ENCODE measurements around the gene ENPP6.

ENPP6 gene

DNA sequence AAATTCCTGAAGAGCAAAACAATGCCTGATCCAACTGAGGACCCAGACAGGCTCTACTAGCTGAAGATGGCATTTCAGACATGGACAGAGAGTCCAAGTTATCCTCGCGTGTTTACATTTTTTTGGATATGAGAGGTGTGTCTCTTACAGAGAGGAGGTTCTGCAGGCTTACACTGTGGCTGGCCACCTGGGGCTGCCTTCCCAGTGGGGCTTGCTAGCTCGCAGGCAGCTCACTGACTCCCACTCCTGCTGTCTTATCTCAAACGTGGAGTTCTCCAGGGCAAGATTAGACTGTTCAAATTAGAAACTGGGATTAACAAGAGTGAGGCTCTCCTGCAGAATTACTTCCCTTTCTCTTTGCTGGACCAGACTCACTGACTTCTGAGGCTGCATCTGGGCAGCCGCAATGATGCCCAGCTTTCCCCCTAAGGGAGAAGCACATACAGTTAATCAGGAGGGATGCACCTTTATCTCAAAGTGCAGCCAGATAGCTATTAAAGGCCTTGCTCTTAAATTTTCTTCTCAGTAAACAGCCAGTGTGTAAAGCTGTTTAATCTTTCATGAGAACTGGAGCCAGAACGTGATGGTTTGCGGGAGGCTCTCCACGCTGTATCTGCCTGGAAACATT, 123.0 kb downstream of the ENPP6 start:
- no peak; the same call in 2 of the 3 replicates for ATAC-seq
- TF ChIP-seq ESRRG (CRISPR knock-in tag; IDR thresholded peaks at IDR 0.05), result no peak
- TF ChIP-seq ZC3H10 (CRISPR knock-in tag; IDR thresholded peaks at IDR 0.05), result no peak
- no peak for TF ChIP-seq ZNF70 (CRISPR knock-in tag; IDR thresholded peaks at IDR 0.05)
- TF ChIP-seq SNAI2 (CRISPR knock-in tag; IDR thresholded peaks at IDR 0.05), result no peak
- no peak for TF ChIP-seq ZFP30 (CRISPR knock-in tag; IDR thresholded peaks at IDR 0.05)
- TF ChIP-seq PPARA (CRISPR knock-in tag; IDR thresholded peaks at IDR 0.05; ENCODE audit: borderline replicate concordance), result no peak
- no peak for TF ChIP-seq ARNTL (CRISPR knock-in tag; IDR thresholded peaks at IDR 0.05; ENCODE audit: borderline replicate concordance, low read depth)
- no peak for TF ChIP-seq CSDC2 (CRISPR knock-in tag; IDR thresholded peaks at IDR 0.05)
- TF ChIP-seq TCF4 (CRISPR knock-in tag; IDR thresholded peaks at IDR 0.05; ENCODE audit: borderline replicate concordance), result no peak
- TF ChIP-seq ZNF8 (CRISPR knock-in tag; IDR thresholded peaks at IDR 0.05), result no peak
- TF ChIP-seq, protein P1, sequence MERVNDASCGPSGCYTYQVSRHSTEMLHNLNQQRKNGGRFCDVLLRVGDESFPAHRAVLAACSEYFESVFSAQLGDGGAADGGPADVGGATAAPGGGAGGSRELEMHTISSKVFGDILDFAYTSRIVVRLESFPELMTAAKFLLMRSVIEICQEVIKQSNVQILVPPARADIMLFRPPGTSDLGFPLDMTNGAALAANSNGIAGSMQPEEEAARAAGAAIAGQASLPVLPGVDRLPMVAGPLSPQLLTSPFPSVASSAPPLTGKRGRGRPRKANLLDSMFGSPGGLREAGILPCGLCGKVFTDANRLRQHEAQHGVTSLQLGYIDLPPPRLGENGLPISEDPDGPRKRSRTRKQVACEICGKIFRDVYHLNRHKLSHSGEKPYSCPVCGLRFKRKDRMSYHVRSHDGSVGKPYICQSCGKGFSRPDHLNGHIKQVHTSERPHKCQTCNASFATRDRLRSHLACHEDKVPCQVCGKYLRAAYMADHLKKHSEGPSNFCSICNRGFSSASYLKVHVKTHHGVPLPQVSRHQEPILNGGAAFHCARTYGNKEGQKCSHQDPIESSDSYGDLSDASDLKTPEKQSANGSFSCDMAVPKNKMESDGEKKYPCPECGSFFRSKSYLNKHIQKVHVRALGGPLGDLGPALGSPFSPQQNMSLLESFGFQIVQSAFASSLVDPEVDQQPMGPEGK (CRISPR knock-in tag; IDR thresholded peaks at IDR 0.05; ENCODE audit: borderline replicate concordance), result no peak
- TF ChIP-seq BACH2 (CRISPR knock-in tag; IDR thresholded peaks at IDR 0.05; ENCODE audit: borderline replicate concordance), result no peak
- TF ChIP-seq, protein P2, sequence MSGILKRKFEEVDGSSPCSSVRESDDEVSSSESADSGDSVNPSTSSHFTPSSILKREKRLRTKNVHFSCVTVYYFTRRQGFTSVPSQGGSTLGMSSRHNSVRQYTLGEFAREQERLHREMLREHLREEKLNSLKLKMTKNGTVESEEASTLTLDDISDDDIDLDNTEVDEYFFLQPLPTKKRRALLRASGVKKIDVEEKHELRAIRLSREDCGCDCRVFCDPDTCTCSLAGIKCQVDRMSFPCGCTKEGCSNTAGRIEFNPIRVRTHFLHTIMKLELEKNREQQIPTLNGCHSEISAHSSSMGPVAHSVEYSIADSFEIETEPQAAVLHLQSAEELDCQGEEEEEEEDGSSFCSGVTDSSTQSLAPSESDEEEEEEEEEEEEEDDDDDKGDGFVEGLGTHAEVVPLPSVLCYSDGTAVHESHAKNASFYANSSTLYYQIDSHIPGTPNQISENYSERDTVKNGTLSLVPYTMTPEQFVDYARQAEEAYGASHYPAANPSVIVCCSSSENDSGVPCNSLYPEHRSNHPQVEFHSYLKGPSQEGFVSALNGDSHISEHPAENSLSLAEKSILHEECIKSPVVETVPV (CRISPR knock-in tag; IDR thresholded peaks at IDR 0.05), result no peak
- no peak for TF ChIP-seq OSR1 (CRISPR knock-in tag; IDR thresholded peaks at IDR 0.05)
- no peak for TF ChIP-seq RARB (CRISPR knock-in tag; IDR thresholded peaks at IDR 0.05)
- TF ChIP-seq ZFP3 (CRISPR knock-in tag; IDR thresholded peaks at IDR 0.05), result no peak

DNA sequence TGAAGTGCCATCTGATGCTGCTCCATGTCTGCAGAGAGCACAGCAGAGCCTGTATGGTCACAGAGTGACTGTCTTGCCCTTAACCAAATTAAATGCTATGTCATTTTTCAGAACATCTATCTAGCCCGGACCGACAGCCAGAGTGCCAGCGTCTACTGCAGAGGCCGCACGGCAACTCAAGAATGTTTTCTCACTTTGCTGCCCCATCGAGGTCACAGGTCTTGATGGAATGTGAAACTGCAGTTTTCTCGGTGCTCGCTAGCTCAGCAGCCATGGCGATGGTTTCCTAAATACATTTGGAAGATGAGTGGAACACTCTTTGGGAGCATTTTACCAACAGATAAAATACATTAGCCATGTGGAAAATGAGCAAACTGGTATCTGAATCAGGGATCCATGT, 125.7 kb downstream of the ENPP6 start:
- TF ChIP-seq TOX (CRISPR knock-in tag; IDR thresholded peaks at IDR 0.05; ENCODE audit: borderline replicate concordance), result no peak
- TF ChIP-seq ISL1 (CRISPR knock-in tag; IDR thresholded peaks at IDR 0.05), result no peak
- TF ChIP-seq, protein P3, sequence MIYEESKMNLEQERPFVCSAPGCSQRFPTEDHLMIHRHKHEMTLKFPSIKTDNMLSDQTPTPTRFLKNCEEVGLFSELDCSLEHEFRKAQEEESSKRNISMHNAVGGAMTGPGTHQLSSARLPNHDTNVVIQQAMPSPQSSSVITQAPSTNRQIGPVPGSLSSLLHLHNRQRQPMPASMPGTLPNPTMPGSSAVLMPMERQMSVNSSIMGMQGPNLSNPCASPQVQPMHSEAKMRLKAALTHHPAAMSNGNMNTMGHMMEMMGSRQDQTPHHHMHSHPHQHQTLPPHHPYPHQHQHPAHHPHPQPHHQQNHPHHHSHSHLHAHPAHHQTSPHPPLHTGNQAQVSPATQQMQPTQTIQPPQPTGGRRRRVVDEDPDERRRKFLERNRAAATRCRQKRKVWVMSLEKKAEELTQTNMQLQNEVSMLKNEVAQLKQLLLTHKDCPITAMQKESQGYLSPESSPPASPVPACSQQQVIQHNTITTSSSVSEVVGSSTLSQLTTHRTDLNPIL (CRISPR knock-in tag; IDR thresholded peaks at IDR 0.05; ENCODE audit: low read depth), result no peak
- TF ChIP-seq, protein P4, sequence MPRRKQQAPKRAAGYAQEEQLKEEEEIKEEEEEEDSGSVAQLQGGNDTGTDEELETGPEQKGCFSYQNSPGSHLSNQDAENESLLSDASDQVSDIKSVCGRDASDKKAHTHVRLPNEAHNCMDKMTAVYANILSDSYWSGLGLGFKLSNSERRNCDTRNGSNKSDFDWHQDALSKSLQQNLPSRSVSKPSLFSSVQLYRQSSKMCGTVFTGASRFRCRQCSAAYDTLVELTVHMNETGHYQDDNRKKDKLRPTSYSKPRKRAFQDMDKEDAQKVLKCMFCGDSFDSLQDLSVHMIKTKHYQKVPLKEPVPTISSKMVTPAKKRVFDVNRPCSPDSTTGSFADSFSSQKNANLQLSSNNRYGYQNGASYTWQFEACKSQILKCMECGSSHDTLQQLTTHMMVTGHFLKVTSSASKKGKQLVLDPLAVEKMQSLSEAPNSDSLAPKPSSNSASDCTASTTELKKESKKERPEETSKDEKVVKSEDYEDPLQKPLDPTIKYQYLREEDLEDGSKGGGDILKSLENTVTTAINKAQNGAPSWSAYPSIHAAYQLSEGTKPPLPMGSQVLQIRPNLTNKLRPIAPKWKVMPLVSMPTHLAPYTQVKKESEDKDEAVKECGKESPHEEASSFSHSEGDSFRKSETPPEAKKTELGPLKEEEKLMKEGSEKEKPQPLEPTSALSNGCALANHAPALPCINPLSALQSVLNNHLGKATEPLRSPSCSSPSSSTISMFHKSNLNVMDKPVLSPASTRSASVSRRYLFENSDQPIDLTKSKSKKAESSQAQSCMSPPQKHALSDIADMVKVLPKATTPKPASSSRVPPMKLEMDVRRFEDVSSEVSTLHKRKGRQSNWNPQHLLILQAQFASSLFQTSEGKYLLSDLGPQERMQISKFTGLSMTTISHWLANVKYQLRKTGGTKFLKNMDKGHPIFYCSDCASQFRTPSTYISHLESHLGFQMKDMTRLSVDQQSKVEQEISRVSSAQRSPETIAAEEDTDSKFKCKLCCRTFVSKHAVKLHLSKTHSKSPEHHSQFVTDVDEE (CRISPR knock-in tag; IDR thresholded peaks at IDR 0.05), result no peak
- no peak for TF ChIP-seq ZNF70 (CRISPR knock-in tag; IDR thresholded peaks at IDR 0.05)
- TF ChIP-seq RARB (CRISPR knock-in tag; IDR thresholded peaks at IDR 0.05), result no peak
- TF ChIP-seq BACH2 (CRISPR knock-in tag; IDR thresholded peaks at IDR 0.05; ENCODE audit: borderline replicate concordance), result no peak
- TF ChIP-seq, protein P5, sequence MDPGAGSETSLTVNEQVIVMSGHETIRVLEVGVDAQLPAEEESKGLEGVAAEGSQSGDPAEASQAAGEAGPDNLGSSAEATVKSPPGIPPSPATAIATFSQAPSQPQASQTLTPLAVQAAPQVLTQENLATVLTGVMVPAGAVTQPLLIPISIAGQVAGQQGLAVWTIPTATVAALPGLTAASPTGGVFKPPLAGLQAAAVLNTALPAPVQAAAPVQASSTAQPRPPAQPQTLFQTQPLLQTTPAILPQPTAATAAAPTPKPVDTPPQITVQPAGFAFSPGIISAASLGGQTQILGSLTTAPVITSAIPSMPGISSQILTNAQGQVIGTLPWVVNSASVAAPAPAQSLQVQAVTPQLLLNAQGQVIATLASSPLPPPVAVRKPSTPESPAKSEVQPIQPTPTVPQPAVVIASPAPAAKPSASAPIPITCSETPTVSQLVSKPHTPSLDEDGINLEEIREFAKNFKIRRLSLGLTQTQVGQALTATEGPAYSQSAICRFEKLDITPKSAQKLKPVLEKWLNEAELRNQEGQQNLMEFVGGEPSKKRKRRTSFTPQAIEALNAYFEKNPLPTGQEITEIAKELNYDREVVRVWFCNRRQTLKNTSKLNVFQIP (CRISPR knock-in tag; IDR thresholded peaks at IDR 0.05; ENCODE audit: borderline replicate concordance, low read depth), result no peak
- TF ChIP-seq ESRRG (CRISPR knock-in tag; IDR thresholded peaks at IDR 0.05), result no peak
- TF ChIP-seq ZFP30 (CRISPR knock-in tag; IDR thresholded peaks at IDR 0.05), result no peak
- no peak for TF ChIP-seq TCF4 (CRISPR knock-in tag; IDR thresholded peaks at IDR 0.05; ENCODE audit: borderline replicate concordance)
- TF ChIP-seq ZNF565 (CRISPR knock-in tag; conservative IDR thresholded peaks at IDR 0.05; ENCODE audit: low read depth), result no peak
- TF ChIP-seq OSR1 (CRISPR knock-in tag; IDR thresholded peaks at IDR 0.05), result no peak
- TF ChIP-seq, protein P2 (CRISPR knock-in tag; IDR thresholded peaks at IDR 0.05), result no peak
- no peak for TF ChIP-seq CSDC2 (CRISPR knock-in tag; IDR thresholded peaks at IDR 0.05)
- no peak for ATAC-seq
